NCI-H345 treated with DMSO at 0.1 percent for 48 hours (cell line): ENCODE data around the gene JCHAIN.

ENCODE experiments used
- DNase-seq: peaks from one replicate; lab custom pipeline; 2025; ENCODE audit not compliant: unreplicated experiment; lab: John Stamatoyannopoulos, UW

Gene JCHAIN

GRCh38 chr4:70640192-70640591, 26.1 kb downstream of the JCHAIN start:
- no peak for DNase-seq

- DNase-seq: no peak
Measured at GRCh38 chr4:70637239-70637913, 28.9 kb downstream of the JCHAIN start.

GRCh38 chr4:70634482-70634881, 31.8 kb downstream of the JCHAIN start:
- no peak for DNase-seq

GRCh38 chr4:70632028-70632427, 34.3 kb downstream of the JCHAIN start:
- no peak for DNase-seq

GRCh38 chr4:70630162-70630561, 36.1 kb downstream of the JCHAIN start:
- no peak for DNase-seq

- DNase-seq: no peak
Measured at GRCh38 chr4:70629469-70630090, 36.7 kb downstream of the JCHAIN start.

GRCh38 chr4:70628444-70628843, 37.9 kb downstream of the JCHAIN start, which contains the start of gene ENAM:
Gene ENAM (plus strand): TSS chr4:70628744. CDS start chr4:70629501, 757 bp downstream.
- no peak for DNase-seq

GRCh38 chr4:70627620-70628019, 38.7 kb downstream of the JCHAIN start:
- DNase-seq: no peak

- DNase-seq: no peak
Measured at GRCh38 chr4:70624226-70624793, 42.0 kb downstream of the JCHAIN start.

GRCh38 chr4:70623323-70623722, 43.0 kb downstream of the JCHAIN start:
- DNase-seq: no peak

GRCh38 chr4:70619778-70620177, 46.5 kb downstream of the JCHAIN start:
- no peak for DNase-seq

- DNase-seq: no peak
Measured at GRCh38 chr4:70619288-70619687, 47.0 kb downstream of the JCHAIN start.

- DNase-seq: no peak
Measured at GRCh38 chr4:70614184-70614555, 52.1 kb downstream of the JCHAIN start.

GRCh38 chr4:70613306-70614183, 52.8 kb downstream of the JCHAIN start:
- no peak for DNase-seq

GRCh38 chr4:70608324-70608723, 58.0 kb downstream of the JCHAIN start:
- DNase-seq: no peak

GRCh38 chr4:70607334-70607853, 58.9 kb downstream of the JCHAIN start:
- DNase-seq: no peak

- DNase-seq: no peak
Measured at GRCh38 chr4:70606459-70606858, 59.8 kb downstream of the JCHAIN start.
